Lower leg skin (tissue), 4 donors: ENCODE measurements around the gene ZDHHC3. TPM values are rescaled to one million over a fixed set of nuclear protein-coding genes. Genes with fewer than 3 reads are reported as not detected.

Experiments
- DNase-seq, 2 donors: peaks; one replicate each; pipeline ENCODE4 v3.0.0-alpha.2; 2019; ENCODE audit warnings: low spot score in 2 of 2
- H3K4me3 ChIP-seq: fragments of 200-600 bp; sonication (generic); 2 replicates; pipeline ENCODE4 v1.5.1; 2017; ENCODE audit warnings: mild to moderate bottlenecking, low read depth; ENCODE audit not compliant: poor library complexity, severe bottlenecking
- POLR2A ChIP-seq, 2 donors: fragments of 450-650 bp; IDR thresholded peaks; one replicate each; pipeline ENCODE4 v1.6.1; 2016 to 2017; ENCODE audit warnings: antibody characterized with exemption in 2 of 2, mild to moderate bottlenecking in 1 of 2, moderate library complexity in 1 of 2
- whole genome bisulfite sequencing, 2 donors: methylation state at CpG; one replicate each; pipeline ENCODE4 v1.1.5; 2018; 5-methylcytosine and 5-hydroxymethylcytosine counted together
- intact Hi-C: fragments of 100-400 bp; cut with DNase I; formaldehyde crosslinking; loops from one replicate; pipeline ENCODE4 v1.15.0; 2023; ENCODE audit warnings: low total_unique reads
- total RNA-seq, 4 donors: library from RNA; depleted of rRNA; stranded (reverse); fragments of >200 nt; gene quantifications; one replicate each; pipeline ENCODE4 v1.1.0, GENCODE V29; 2016
- TF ChIP-seq, protein P1 (sequence below), 3 donors: fragments of 450-650 bp; IDR thresholded peaks; one replicate each; pipeline ENCODE4 v1.5.1; 2016; ENCODE audit warnings: antibody characterized with exemption in 3 of 3, mild to moderate bottlenecking in 3 of 3, moderate library complexity in 2 of 3

Gene ZDHHC3
- total RNA-seq, 4 donors from 2014 or later: 146 to 177 (median 159) TPM

DNA sequence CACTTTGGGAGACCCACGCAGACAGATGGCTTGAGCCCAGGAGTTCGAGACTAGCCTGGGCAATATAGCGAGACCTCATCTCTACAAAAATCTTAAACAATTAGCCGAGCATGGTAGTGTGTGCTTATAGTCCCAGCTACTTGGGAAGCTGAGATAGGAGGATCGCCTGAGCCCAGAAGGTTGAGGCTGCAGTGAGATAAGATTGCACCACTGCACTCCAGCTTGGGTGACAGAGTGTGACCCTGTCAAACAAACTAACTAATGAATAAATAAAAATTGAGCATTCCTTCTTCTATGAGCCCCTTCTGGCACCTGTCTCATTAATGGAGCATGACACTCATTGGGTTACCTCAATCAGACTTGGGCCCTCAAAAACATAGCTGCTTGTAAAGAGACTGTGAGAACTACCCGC lies 7.5 kb downstream of the ZDHHC3 start:
- H3K4me3 ChIP-seq: no peak overlapping the region
- DNase-seq: no peak
- 64 to 66% methylated on average over 6 of the region's 6 CpGs for WGBS, 2 donors
- TF ChIP-seq POLR2A (IDR thresholded peaks at IDR 0.05): no peak
- TF ChIP-seq, protein P1, sequence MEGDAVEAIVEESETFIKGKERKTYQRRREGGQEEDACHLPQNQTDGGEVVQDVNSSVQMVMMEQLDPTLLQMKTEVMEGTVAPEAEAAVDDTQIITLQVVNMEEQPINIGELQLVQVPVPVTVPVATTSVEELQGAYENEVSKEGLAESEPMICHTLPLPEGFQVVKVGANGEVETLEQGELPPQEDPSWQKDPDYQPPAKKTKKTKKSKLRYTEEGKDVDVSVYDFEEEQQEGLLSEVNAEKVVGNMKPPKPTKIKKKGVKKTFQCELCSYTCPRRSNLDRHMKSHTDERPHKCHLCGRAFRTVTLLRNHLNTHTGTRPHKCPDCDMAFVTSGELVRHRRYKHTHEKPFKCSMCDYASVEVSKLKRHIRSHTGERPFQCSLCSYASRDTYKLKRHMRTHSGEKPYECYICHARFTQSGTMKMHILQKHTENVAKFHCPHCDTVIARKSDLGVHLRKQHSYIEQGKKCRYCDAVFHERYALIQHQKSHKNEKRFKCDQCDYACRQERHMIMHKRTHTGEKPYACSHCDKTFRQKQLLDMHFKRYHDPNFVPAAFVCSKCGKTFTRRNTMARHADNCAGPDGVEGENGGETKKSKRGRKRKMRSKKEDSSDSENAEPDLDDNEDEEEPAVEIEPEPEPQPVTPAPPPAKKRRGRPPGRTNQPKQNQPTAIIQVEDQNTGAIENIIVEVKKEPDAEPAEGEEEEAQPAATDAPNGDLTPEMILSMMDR (IDR thresholded peaks at IDR 0.05): no peak
- intact Hi-C loops: no loop called here

DNA sequence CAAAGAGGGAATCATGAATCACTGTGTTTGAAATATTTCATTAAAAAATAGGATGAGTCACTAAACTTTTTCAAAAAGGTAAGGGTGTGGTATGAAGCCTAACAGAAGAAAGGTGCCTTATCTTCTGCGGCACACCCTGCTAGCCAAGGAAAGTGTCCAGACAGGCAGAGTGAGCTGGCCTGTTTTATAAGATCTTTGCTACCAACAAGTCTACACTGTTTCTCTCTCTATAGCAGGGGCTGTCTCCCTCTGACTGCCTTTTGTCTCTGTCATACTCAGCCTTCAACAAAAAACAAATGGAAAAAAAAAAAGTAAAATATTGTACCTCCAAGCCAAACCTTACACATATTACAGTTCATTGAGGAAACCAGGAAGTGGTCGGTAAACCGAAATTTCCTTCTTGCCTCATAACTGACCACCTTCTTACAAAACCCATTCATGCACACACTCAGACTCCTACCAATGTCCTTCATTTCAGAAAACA lies 9.1 kb downstream of the ZDHHC3 start:
- intact Hi-C loops: no loop called here
- DNase-seq: no peak
- TF ChIP-seq POLR2A (IDR thresholded peaks at IDR 0.05): no peak
- TF ChIP-seq, protein P1 (IDR thresholded peaks at IDR 0.05): no peak

DNA sequence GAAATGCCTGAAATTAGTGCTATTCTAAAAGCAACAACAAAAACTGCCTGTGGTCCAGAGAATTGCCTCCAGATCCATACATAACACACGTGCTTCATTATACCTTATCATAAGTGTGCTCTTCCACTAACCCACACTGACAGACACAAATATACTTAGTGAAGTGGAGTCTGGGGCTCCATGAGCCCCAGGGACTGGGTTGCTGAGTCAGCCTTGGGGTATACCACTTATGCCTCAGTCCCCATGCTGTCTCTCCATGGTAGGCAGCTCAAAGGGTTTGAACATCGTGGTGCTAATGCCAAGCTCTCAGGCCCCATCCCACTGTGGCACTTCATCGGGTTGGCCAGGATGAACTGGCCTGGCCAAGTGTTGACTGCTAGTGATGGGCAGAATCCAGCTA lies 10.8 kb downstream of the ZDHHC3 start:
- H3K4me3 ChIP-seq: no peak overlapping the region
- intact Hi-C loops: no loop called here
- DNase-seq: no peak
- TF ChIP-seq, protein P1 (IDR thresholded peaks at IDR 0.05): no peak
- TF ChIP-seq POLR2A (IDR thresholded peaks at IDR 0.05): no peak
- 82 to 95% methylated on average over 3 of the region's 3 CpGs for WGBS, 2 donors

More for the DNA sequence above, 9.1 kb downstream of the ZDHHC3 start:
- no peak overlapping the region for H3K4me3 ChIP-seq
- WGBS, 2 donors: 36 to 50% methylated on average over 3 of the region's 3 CpGs

DNA sequence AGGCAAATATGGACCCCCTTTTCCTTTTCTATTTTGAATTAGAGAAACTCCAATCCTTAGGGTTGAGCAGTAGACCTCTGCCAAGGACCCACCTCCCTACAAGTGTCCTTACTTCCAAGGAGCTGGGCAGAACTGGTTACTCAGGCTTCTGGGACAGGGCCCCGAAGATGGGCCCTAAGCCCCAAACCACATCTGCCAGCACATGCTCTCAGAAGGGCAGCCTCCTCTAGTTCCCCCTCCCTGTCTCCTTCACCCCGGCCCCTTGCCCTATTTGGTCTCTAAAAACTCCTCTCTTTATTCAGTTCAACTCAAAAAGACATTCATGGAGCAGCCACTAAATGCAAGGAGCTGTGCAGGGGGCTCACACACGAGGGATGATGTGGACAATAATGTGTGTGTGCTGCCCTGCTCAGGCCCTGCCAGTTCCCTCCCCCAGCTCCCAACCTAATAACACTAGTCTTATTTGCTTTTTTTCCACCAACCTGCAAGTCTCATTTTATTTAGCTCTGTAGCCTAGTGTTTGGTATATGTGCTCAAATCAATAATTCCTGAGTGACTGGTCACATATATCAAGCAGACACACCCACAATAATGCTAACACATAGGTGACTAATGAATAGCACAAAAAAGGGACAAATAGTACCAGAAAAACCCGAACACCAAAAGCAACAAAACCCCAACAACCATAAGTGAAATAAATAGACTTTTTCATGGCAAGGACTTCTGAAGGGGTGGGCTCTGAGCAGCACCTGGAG lies 12.2 kb downstream of the ZDHHC3 start:
- DNase-seq: no peak
- intact Hi-C loops: no loop called here
- 51 to 53% methylated on average over 4 of the region's 4 CpGs for WGBS, 2 donors
- TF ChIP-seq, protein P1 (IDR thresholded peaks at IDR 0.05): no peak
- TF ChIP-seq POLR2A (IDR thresholded peaks at IDR 0.05): no peak
- no peak overlapping the region for H3K4me3 ChIP-seq

DNA sequence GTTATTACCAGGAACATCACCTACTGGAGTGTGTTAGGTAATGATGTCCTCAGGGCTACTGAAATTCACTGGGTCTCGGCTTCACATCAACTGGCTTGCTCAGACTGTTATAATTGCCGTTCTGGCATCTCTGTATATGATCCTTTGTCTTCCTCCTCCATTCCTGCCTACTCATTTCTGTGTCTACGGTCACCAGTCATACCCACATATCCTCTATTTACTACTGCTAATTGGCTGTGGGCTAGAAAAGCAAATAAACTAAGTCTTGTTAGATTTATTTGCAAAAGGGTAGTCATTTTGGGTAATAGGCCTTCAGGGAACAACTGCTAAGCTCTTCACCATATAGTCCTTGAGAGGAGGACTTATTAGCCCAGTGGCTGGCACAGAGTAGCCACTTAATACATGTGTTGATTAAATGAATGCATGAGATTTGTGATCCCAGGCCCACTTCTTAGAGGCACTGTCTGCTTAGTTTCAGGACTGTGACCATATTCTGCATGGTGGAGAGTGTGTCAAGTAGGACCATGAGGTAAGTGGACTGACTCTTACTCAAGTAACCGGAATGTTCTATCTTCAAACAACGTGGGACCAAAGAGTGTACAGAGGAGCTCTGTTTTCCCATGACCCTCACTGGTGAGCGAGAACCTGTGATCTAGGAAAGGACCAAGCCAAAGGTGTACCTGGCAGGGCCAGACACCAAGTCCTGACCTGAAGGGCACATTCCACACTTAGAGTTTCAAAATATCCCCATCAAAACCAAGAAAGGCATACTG lies 13.2 kb downstream of the ZDHHC3 start:
- intact Hi-C loops: no loop called here
- WGBS, 2 donors: 56 to 76% methylated on average over 6 of the region's 6 CpGs
- no peak overlapping the region for H3K4me3 ChIP-seq
- DNase-seq: no peak
- no peak for TF ChIP-seq POLR2A (IDR thresholded peaks at IDR 0.05)
- TF ChIP-seq, protein P1 (IDR thresholded peaks at IDR 0.05): no peak
